HG03575 (cell line): ENCODE measurements around the gene NKAIN2.

Experiments used
- ATAC-seq: cut with Tn5 transposase; IDR thresholded peaks from one replicate; pipeline ENCODE4 v1.9.1; 2021; ENCODE audit not compliant: unreplicated experiment, insufficient number of reproducible peaks, low FRiP score; ENCODE audit errors: extremely low read depth

NKAIN2 gene

DNA sequence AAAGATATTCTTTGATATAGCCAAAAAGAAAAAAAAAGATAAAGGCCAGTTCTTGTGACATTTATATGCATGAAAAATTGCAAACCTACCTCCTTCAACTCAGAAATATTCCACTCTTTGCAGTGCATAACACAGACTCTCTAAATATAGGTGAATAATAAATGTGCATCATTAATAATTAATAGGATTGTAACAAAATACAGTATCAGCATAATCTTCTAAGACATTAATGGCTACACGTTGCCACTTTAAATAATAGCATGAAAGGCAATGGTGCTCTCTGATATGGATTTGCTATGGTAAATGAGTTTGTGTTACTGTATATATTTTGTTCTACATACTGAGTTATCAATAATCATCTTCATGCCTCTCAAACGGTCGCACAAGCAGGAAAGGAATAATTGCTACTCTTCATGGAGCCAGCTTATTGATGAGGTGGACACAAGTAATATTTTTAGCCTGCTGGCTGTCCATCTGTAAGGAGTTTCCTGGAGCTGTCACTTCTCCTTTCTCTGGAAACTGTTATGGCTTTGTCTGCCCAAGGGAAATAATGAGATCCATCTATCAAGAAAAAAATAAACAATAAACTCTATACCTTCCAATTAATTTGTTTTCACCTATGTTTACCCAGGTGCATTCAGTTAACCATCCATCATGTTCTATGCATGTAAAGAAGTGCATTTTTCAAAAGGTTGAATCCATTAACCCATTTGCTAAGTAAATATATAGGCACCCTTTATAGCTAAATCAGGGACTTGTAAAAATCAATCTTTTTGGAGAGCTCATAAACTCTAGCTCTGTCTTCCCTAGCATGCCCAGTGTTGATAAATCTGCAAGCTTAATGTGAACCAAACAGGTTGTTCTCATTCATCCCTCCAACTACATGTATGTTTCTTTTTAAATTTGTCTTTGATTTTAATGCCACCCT lies 253.0 kb downstream of the NKAIN2 start:
- ATAC-seq = no peak

DNA sequence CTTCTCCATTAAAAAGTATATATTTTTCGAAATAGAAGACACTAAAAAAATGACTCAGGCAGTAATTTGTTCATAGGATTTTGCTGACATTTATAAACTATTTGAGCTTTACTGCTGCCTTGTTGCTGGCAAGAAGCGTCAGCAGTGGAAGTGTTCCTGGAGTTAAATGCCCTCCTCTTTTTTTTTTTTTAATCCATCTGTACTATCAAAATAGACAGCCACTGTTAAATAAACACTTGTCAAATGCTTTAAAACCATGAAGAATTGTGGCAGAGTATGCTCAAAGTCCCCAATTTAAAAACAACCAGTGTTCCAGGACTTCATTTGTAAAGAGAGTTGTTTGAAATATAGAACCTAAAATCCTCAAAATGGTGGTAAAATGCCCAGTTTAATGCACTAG lies 253.8 kb downstream of the NKAIN2 start:
- ATAC-seq = no peak

GRCh38 chr6:124064317-124065113 lies 260.9 kb downstream of the NKAIN2 start:
- no peak for ATAC-seq

DNA sequence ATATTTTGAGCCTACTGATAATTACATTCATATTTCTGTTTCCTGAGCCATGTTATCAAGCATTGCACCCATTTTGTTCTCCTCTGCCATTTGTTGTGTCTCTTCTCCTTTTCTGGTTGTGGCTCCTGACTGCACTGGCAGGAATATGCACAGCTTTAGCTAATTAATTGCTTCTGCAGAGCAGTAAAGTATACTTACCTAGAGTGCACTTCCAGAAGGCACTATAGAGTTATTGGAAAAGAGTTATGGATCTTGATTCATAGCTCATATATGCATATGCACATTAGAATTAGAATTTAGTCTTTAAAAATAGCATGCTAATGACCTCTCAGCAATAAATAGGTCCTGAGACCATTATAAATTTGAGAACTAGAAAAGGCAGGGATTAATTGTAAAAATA lies 262.6 kb downstream of the NKAIN2 start:
- no peak for ATAC-seq

DNA sequence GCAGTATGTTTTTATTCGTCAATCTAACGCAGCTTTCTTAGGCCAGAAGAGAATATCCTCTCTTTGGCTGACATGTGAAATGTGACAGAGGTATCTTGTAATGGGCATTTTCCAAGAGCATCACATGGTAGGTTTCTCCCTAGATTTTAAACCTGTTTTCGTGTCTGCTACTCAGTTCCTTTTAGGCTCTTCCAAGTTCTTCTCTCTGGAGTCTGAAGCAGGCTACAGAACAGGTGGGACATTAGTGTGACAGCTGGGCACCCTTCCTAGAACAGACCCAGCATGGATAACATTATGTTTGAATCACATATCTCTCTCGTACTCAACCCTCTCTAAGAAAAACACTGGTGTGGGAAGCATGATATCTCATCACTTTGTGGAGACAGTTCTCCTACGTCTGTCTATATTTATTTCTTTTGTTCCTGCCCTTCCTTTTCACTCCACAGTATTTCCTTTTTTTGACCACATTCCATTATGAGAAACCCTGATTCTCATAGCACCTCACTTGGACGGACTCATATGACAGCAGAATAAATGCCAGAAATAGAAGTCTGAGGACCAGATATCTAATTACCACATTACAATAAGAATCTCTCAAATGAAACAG lies 263.4 kb downstream of the NKAIN2 start:
- no peak for ATAC-seq

DNA sequence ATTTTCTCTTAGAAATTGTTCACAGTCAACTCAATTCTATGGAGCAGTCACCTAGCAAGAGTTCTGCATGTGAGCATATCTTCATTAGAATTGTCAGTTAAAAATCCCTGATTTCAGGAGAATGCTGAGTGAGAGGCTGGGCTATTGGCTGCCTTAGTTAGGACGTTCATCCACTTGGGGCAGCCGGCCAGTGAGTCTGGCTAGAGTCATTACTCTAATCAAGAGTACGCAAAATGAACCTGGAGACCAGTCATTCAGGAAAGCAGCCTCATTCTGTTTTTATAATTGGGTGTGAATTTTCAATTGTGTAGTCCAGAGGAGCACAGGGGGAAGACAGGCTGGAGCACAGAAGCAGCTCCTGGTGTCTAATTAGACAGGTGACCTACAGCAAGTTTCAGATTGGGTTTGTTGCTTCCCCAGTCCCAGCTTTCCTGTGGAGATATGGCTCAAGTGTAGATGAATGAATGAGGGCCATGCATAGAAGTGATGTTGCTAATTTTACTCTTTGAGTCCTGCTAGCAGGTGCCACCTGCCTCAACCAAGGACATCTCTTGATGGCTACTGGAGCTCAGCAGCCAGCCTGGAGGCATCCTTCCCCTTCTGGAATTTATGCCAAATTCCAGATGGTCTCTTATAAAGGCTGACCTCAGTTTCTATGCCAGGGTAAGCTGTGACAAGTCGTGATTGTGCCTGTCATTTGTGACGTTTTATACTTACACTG lies 265.7 kb downstream of the NKAIN2 start:
- ATAC-seq = no peak

DNA sequence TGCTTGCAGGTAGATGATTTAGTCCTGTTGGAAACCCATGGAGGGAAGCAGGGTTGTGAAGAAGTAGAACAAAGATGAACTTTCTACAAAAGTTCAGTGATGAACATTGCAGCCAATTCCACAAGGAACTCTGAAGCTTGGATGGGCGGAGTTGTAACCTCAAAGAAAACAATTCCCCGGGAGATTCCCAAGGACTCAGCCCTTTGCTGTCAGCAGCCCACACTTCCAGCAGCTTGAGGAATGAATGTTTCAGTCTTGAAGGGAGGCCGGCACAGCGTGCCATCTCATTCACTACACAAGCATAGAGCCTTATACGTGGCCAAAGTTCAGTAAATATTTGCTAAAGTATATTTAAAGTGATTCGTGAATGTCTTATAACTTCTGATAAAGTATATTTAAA lies 269.4 kb downstream of the NKAIN2 start:
- ATAC-seq = no peak

- ATAC-seq = no peak
Measured at GRCh38 chr6:124073820-124074587, 270.3 kb downstream of the NKAIN2 start.

GRCh38 chr6:124074606-124075005 lies 270.9 kb downstream of the NKAIN2 start:
- ATAC-seq = no peak

GRCh38 chr6:124076336-124077048 lies 272.8 kb downstream of the NKAIN2 start:
- ATAC-seq = no peak

DNA sequence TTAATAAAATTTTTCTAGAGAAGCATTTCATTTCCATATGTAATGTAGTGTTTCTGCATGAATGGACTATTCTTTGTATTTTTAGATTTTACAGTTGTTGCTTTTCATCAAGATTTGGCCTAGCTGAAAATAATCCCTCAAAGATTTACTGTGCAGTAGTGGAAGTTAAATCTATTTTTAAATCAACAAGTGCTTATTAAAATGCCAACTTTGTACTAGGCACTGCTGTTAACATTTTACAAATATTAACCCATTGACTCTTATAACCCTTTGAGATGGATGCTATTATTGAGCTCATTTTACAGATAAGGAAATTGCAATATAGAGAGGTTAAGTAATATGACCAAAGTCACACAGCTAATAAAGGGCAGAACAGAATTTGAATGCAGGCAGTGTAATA lies 274.5 kb downstream of the NKAIN2 start:
- no peak for ATAC-seq

- no peak for ATAC-seq
Measured at GRCh38 chr6:124080483-124080882, 276.8 kb downstream of the NKAIN2 start.

DNA sequence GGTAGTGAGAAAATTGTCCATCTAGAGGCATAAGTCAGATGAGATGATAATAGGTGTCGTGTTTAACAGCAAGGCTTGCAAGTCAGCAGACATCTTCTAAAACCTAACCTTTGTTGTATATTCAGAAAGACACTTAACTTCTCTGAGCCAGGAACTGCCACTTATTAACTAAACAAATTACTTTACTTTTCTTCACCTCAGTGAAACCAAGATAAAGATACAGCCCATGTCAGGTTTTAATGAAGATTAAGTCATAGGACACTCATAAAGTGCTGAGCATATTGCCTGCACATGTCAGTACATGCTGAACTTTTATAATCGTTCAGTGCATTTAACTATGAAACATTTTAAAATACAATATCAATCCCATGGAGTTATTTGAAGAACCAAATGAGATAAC lies 286.8 kb downstream of the NKAIN2 start:
- ATAC-seq = no peak

GRCh38 chr6:124099520-124099919 lies 295.9 kb downstream of the NKAIN2 start:
- no peak for ATAC-seq

GRCh38 chr6:124110514-124110913 lies 306.8 kb downstream of the NKAIN2 start:
- ATAC-seq = no peak

DNA sequence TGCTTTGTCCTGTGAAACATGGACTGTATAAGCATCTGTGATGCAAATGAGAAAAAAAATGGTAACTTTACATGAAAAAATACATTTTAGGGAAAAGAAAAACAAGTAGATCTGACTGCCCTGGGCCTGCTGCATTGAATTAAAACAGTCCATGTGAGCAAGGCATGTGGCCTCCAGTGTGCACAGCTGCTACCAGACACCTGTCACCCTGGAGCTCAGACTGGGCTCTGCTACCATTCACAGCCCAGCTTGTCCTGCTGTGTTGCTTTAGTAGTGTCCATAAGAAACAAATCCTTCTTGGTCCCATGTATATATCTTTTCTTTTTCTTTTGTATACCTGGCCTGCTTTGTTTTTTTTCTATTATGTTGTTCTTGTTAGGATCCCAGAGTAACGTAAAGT lies 315.9 kb downstream of the NKAIN2 start:
- no peak for ATAC-seq

GRCh38 chr6:124123617-124124209 lies 320.0 kb downstream of the NKAIN2 start:
- ATAC-seq = no peak
